M059J (cell line): ENCODE data around the gene DPH6. TPM values are rescaled to one million over a fixed set of nuclear protein-coding genes. Genes with fewer than 3 reads are reported as not detected.

Source experiments
- DNase-seq: peaks from one replicate; pipeline ENCODE4 v3.0.0-alpha.2; 2012; ENCODE audit warnings: low read depth
- total RNA-seq: library from RNA; depleted of rRNA; stranded (reverse); fragments of >200 nt; shearing (Covaris generic); gene quantifications from 2 replicates; pipeline ENCODE4 v1.2.3, GENCODE V29; 2014

DPH6 gene
- total RNA-seq, 1 experiment from 2014 or later: 14.3 TPM

- DNase-seq: peak; percentile 50
These were observed 5.1 kb downstream of the DPH6 start for GRCh38 chr15:35540885-35541284.

DNA sequence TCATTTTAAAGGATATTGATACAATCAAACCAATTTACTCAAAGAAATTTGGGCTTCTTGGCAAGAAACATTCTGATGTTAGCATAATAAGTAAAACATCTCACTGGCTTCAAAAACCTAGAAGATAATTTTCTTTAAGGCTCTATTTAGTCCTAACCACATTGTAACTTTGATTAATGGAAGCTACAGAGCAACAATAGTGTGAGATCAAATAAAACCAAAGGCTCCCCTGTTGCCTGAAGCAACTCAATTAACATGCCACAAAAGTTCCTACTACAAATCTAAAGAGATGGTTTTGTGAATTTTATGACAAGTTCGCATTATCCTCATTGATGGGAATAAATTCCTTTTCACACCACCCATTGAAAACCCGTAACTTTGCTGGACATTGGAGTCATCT, 5.9 kb downstream of the DPH6 start:
- DNase-seq: peak; percentile 41

GRCh38 chr15:35535365-35535916, 10.5 kb downstream of the DPH6 start:
- no peak for DNase-seq

DNA sequence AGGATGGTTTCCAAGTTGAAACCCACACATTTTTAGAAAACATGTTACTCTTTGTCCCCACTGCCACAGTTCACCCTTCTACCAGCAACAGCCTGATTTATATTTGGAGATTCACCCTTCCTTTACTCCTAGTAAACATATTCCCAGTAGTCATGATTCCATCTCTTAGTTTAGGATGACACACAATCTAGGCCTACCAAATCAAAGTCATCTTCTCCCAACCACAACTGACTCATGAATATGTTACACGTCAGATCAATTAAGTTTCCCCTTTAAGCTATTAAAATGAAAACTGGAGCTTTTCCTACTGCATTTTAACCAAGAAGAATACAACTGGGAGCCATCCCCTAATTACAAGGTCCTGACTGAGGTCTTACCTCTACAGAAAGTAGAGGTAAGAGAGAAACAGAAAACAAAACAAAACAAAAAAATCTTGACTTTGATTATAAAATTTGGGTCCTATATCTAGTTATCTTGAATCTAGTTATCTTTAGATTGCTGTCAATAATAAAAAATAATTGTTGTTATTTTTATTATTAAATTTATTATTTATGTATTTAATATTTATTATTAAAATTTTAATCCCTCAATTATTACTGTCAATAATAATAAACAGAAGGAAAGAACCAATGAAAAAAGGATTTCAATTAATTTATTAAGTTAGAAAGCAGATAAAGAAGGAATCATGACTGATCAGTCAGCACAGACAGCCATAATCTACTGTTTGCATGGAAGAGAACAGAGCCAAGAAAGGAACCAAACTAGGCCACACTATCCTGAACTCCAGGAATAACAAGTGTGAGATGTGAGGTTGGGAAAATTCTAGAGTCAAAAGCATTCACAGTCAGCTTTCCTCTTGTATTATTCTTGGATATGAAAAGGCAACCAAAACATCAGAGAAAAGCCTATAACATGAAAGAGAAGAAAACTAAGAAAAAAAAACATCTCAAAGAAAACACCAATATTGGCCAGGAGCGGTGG, 12.5 kb downstream of the DPH6 start:
- DNase-seq: peak; percentile 80

GRCh38 chr15:35530698-35531097, 15.3 kb downstream of the DPH6 start:
- no peak for DNase-seq

DNA sequence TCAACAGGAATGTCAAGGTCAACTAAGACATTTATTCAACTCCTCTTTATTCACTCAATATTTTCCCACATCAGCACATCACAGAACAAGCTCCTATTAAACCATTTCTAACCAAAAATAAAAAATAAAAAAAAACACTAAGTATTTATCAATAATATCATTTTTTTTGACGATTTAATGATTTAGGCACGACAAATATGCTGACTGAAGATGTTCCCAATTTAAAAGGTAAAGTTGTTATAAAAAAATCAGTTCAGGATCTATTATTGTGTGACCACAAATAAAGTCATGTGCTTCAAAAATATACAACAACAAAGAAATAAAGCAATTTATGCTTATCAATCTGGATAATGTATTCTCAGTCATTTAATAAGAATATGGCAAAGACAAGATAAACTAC, 16.2 kb downstream of the DPH6 start:
- DNase-seq: no peak

DNA sequence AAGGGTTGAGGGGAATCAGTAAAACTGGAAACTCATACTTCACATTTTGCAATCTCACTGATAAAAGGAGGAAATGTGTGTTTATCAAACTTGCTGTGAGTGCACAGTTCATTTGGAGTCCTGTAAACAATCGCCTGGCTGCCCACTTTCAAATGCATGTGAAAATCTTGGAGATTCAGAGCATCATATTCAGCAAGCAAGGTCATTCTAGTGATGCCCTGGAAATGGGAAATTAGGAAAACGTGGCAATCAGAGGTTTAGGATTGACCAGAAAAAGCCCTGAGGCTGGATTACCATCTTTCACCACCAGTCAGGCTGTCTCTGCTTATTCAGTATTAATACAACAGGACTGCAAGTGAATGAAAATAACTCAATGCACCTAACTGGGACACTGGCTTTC, 23.9 kb downstream of the DPH6 start:
- peak; percentile 70 for DNase-seq

DNA sequence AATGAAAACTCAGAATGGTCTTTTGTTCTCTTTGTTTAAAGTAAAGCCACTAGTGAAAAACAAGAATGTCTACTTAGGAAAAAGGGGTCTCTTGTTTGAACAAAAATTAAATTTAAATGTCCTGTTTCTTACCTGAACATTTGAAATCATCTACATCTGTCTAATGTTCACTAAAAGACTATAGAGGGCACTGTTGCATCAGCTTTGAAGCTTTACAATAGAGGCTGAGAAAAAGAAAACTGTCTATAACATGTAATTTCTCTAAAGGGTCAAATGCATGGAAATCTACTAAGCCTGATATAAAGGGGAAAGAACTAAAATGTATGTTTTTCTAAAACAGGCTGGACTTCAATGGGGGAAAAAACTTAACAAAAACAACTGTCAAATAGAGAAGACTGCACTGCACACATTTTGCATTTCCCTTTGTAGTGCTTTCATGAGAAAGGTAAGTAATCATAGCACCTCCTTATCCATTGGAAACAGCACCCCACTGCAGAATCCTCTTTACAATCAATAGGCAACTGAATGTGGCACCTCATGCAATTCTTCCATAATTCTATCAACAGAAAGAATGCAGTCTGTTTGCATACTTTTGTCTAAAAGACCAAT, 26.3 kb downstream of the DPH6 start:
- DNase-seq: peak; percentile 61

- DNase-seq: no peak
These were observed 26.9 kb downstream of the DPH6 start for GRCh38 chr15:35519052-35519451.

DNA sequence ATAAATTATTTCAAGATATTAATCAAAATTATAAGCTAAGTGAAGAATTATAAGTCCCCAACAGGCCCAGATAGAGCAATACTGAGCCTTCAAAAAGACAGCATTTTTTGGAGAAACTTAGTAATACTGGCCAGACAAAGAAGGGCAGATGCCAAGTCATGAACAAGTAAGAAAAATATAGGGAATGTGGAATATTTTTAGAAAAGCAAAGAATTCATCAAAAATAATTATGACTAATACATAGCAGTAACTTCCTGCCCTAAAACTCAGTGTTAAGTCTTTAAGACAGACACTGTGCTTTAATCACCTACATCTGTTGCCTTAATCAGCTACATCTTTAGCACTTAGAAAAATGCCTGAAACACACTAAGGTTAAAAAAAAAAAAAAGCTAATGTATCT, 31.2 kb downstream of the DPH6 start:
- DNase-seq: no peak

- no peak for DNase-seq
These were observed 37.9 kb downstream of the DPH6 start for GRCh38 chr15:35507932-35508638.

- no peak for DNase-seq
These were observed 39.6 kb downstream of the DPH6 start for GRCh38 chr15:35506272-35506870.

GRCh38 chr15:35505809-35506208, 40.2 kb downstream of the DPH6 start:
- no peak for DNase-seq

GRCh38 chr15:35505141-35505540, 40.8 kb downstream of the DPH6 start:
- DNase-seq: no peak

GRCh38 chr15:35499723-35500122, 46.2 kb downstream of the DPH6 start:
- DNase-seq: no peak

DNA sequence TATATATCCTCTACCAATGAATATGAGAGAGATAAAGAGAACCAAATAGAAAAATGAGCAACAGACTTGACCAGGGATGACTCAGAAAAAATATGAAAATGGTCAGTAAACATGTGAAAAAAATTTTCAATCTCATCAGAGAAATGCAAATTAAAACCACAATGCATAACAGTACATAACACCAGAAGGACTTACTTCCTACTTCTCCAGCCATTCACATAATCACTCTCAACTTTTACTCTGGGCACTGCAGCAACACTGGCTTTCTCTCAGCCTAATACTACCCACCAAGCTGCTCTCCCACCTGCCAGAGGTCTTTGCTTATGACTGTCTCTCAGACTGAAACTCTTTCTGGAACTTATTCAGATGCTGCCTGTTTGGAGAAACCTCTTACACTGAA, 49.4 kb downstream of the DPH6 start:
- no peak for DNase-seq

- DNase-seq: no peak
These were observed 50.9 kb downstream of the DPH6 start for GRCh38 chr15:35495080-35495479.

GRCh38 chr15:35491999-35492398, 54.0 kb downstream of the DPH6 start:
- no peak for DNase-seq

DNA sequence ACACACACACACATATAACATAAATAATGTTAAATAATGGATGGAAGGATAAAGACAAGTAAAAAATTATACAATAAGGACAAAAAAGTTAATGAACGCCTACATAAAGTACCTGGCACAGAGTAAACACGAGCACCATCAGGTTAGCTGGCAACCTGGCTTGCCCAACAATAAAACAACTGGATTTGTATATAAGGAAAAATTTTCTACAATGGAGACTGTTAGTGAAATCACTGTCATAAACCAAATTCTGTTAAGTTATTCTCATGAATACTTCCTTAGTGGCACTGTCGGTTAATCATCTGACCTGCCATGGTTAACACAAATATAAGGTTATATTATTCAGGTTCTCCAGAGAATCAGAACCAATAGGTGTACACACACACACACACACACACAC, 54.8 kb downstream of the DPH6 start:
- no peak for DNase-seq

- DNase-seq: no peak
These were observed 55.5 kb downstream of the DPH6 start for GRCh38 chr15:35490511-35490910.

GRCh38 chr15:35487417-35487816, 58.5 kb downstream of the DPH6 start:
- no peak for DNase-seq

DNA sequence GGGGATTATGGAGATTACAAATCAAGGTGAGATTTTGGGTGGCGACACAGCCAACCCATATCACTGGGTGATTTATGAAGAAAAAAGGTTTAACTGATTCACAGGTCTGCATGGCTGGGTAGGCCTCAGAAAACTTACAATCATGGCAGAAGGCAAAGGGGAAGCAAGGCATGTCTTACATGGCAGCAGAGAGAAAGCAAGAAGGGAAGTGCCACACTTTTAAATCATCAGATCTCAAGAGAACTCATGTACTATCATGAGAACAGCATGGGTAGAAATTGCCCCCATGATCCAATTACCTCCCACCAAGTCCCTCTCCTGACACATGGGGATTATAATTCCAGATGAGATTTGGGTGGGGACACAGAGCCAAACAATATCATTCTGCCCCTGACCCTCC, 59.7 kb downstream of the DPH6 start:
- DNase-seq: no peak
